H1 (cell line): ENCODE results near the gene SH3RF3. TPM values are rescaled to one million over a fixed set of nuclear protein-coding genes. Genes with fewer than 3 reads are reported as not detected.

Experiments
- CTCF ChIA-PET: fragments of 300-600 bp; sonication (Branson Sonifier 250); formaldehyde crosslinking; loops from one replicate; lab custom pipeline; 2021; ENCODE audit not compliant: partially characterized antibody; lab: Charles Lee
- POLR2A ChIA-PET: fragments of 300-600 bp; sonication (Branson Sonifier 250); formaldehyde crosslinking; loops from one replicate; lab custom pipeline; 2021; ENCODE audit warnings: inconsistent platforms; ENCODE audit not compliant: partially characterized antibody; lab: Charles Lee
- DNase-seq, 2 experiments: peaks; one replicate each; pipeline versions ENCODE4 v3.0.0 to v3.0.0-alpha.2; 2010 to 2022; ENCODE audit warnings: low spot score in 2 of 2, low read depth in 1 of 2, mixed read lengths in 1 of 2
- FAIRE-seq: peaks from 2 replicates; lab custom pipeline; 2011; peaks lifted over from hg19 to GRCh38; lab: Jason Lieb, UNC
- H2AFZ ChIP-seq: 2 replicates; pipeline ENCODE4 v1.8.1; 2012; ENCODE audit warnings: low read length, inconsistent platforms
- H2AK5ac ChIP-seq: 2 replicates; pipeline ENCODE4 v1.6.1; 2013; ENCODE audit warnings: low read depth, low read length
- H2BK120ac ChIP-seq: replicated peaks from 2 replicates; pipeline ENCODE3; 2013; ENCODE audit warnings: low read depth, low read length, inconsistent platforms
- H2BK12ac ChIP-seq: 2 replicates; pipeline ENCODE4 v1.6.1; 2013; ENCODE audit warnings: low read depth, low read length
- H2BK15ac ChIP-seq: 2 replicates; pipeline ENCODE4 v1.6.1; 2013; ENCODE audit warnings: low read length
- H2BK20ac ChIP-seq: 2 replicates; pipeline ENCODE4 v1.6.1; 2013; ENCODE audit warnings: low read length
- H2BK5ac ChIP-seq: 2 replicates; pipeline ENCODE4 v1.6.1; 2013; ENCODE audit warnings: low read depth, low read length
- H3K14ac ChIP-seq: 2 replicates; pipeline ENCODE4 v1.6.1; 2013; ENCODE audit warnings: inconsistent platforms; ENCODE audit not compliant: insufficient read length
- H3K18ac ChIP-seq: 2 replicates; pipeline ENCODE4 v1.6.1; 2013; ENCODE audit warnings: low read length; ENCODE audit errors: extremely low read depth
- H3K23ac ChIP-seq: 2 replicates; pipeline ENCODE4 v1.6.1; 2013; ENCODE audit warnings: inconsistent platforms; ENCODE audit not compliant: insufficient read length
- H3K23me2 ChIP-seq: 2 replicates; pipeline ENCODE4 v1.6.1; 2013; ENCODE audit warnings: low read depth, low read length
- H3K27ac ChIP-seq: 2 replicates; pipeline ENCODE4 v1.6.1; 2011; ENCODE audit warnings: low read depth, low read length, inconsistent platforms
- H3K27me3 ChIP-seq, 4 experiments: replicated peaks in 1 of 4; 1 replicate in 1 of 4; 2 replicates in 3 of 4; pipeline versions ENCODE4 v1.6.1 to v1.8.1; 2011 to 2013; ENCODE audit warnings: low read length in 3 of 4, mild to moderate bottlenecking in 3 of 4, inconsistent platforms in 2 of 4, mixed read lengths in 2 of 4, moderate library complexity in 1 of 4; ENCODE audit not compliant: control insufficient read depth in 3 of 4, insufficient read depth in 3 of 4; ENCODE audit errors: extremely low read depth in 1 of 4
- H3K36me3 ChIP-seq, 4 experiments: 2 replicates each; pipeline versions ENCODE4 v1.6.1 to v1.8.1; 2011 to 2013; ENCODE audit warnings: mild to moderate bottlenecking in 4 of 4, low read length in 3 of 4, moderate library complexity in 2 of 4, control low read depth in 1 of 4, inconsistent platforms in 1 of 4; ENCODE audit not compliant: insufficient read depth in 4 of 4, control insufficient read depth in 2 of 4
- H3K4ac ChIP-seq: replicated peaks from 2 replicates; pipeline ENCODE3; 2013; ENCODE audit warnings: low read length, low read depth, mixed read lengths, inconsistent platforms; ENCODE audit not compliant: insufficient read length
- H3K4me1 ChIP-seq, 4 experiments: replicated peaks in 1 of 4; 1 replicate in 1 of 4; 2 replicates in 3 of 4; pipeline versions ENCODE4 v1.6.1 to v1.8.1; 2011 to 2013; ENCODE audit warnings: low read length in 3 of 4, inconsistent platforms in 2 of 4, mixed read lengths in 1 of 4; ENCODE audit not compliant: insufficient read depth in 4 of 4, control insufficient read depth in 3 of 4
- H3K4me2 ChIP-seq, 2 experiments: 2 replicates each; pipeline versions ENCODE4 v1.6.1 to v1.8.1; 2011 to 2013; ENCODE audit warnings: low read depth in 2 of 2, low read length in 2 of 2, control low read depth in 1 of 2, inconsistent platforms in 1 of 2, mild to moderate bottlenecking in 1 of 2; ENCODE audit not compliant: insufficient read depth in 1 of 2
- H3K4me3 ChIP-seq, 4 experiments: fragments of 200-600, 300-600 bp in 1 of 4; sonication (generic), shearing (Covaris generic), sonication (Bioruptor Twin) in 1 of 4; 2 replicates each; pipeline versions ENCODE4 v1.5.1 to v1.8.1; 2011 to 2016; ENCODE audit warnings: low read length in 4 of 4, low read depth in 3 of 4, control low read depth in 2 of 4, inconsistent platforms in 2 of 4, mild to moderate bottlenecking in 2 of 4, mixed read lengths in 1 of 4, moderate library complexity in 1 of 4; ENCODE audit not compliant: insufficient read depth in 2 of 4; ENCODE audit errors: extremely low read depth in 1 of 4
- H3K56ac ChIP-seq: replicated peaks from 2 replicates; pipeline ENCODE3; 2013; ENCODE audit warnings: low read depth, mild to moderate bottlenecking, mixed read lengths, low read length, inconsistent platforms; ENCODE audit not compliant: insufficient read length
- H3K79me1 ChIP-seq: 2 replicates; pipeline ENCODE4 v1.6.1; 2013; ENCODE audit warnings: low read depth, low read length, control low read depth
- H3K79me2 ChIP-seq, 2 experiments: 2 replicates each; pipeline versions ENCODE4 v1.6.1 to v1.8.1; 2012 to 2013; ENCODE audit warnings: low read length in 2 of 2, mild to moderate bottlenecking in 2 of 2, inconsistent platforms in 1 of 2; ENCODE audit not compliant: insufficient read depth in 2 of 2, control insufficient read depth in 1 of 2
- H3K9ac ChIP-seq, 4 experiments: replicated peaks in 1 of 4; 1 replicate in 1 of 4; 2 replicates in 3 of 4; pipeline versions ENCODE4 v1.6.1 to v1.8.1; 2011 to 2013; ENCODE audit warnings: low read depth in 3 of 4, low read length in 3 of 4, control low read depth in 2 of 4, mild to moderate bottlenecking in 2 of 4, moderate library complexity in 2 of 4, inconsistent platforms in 1 of 4; ENCODE audit errors: extremely low read depth in 1 of 4
- H3K9me3 ChIP-seq, 2 experiments: 2 replicates each; pipeline versions ENCODE4 v1.6.1 to v1.8.1; 2012 to 2013; ENCODE audit warnings: mild to moderate bottlenecking in 2 of 2, moderate library complexity in 2 of 2, control low read depth in 1 of 2, inconsistent platforms in 1 of 2, low read depth in 1 of 2, low read length in 1 of 2, mixed read lengths in 1 of 2; ENCODE audit not compliant: insufficient read depth in 2 of 2
- H4K20me1 ChIP-seq, 2 experiments: replicated peaks in 1 of 2; 2 replicates each; pipeline versions ENCODE3 to v1.8.1; 2011 to 2013; ENCODE audit warnings: inconsistent platforms in 2 of 2, low read length in 2 of 2, mild to moderate bottlenecking in 1 of 2; ENCODE audit not compliant: insufficient read depth in 2 of 2, control insufficient read depth in 1 of 2
- H4K5ac ChIP-seq: 2 replicates; pipeline ENCODE4 v1.6.1; 2013; ENCODE audit warnings: low read length, low read depth, mixed read lengths, inconsistent platforms; ENCODE audit not compliant: insufficient read length
- H4K8ac ChIP-seq: 2 replicates; pipeline ENCODE4 v1.8.0; 2013; ENCODE audit warnings: mild to moderate bottlenecking, moderate library complexity, low read length, inconsistent platforms; ENCODE audit not compliant: insufficient read depth; ENCODE audit errors: extremely low read depth
- H4K91ac ChIP-seq: replicated peaks from 2 replicates; pipeline ENCODE3; 2013; ENCODE audit warnings: low read length, mixed read lengths, inconsistent platforms; ENCODE audit not compliant: insufficient read length
- ATF2 ChIP-seq: IDR thresholded peaks from 2 replicates; pipeline ENCODE4 v1.6.1; 2012; ENCODE audit warnings: low read length, inconsistent platforms
- ATF3 ChIP-seq: IDR thresholded peaks from 2 replicates; pipeline ENCODE4 v1.6.1; 2011; ENCODE audit warnings: low read depth, mild to moderate bottlenecking, low read length; ENCODE audit not compliant: insufficient read depth
- E2F6 ChIP-seq: IDR thresholded peaks from 2 replicates; pipeline ENCODE4 v1.6.1; 2012; ENCODE audit warnings: inconsistent platforms
- EGR1 ChIP-seq: IDR thresholded peaks from 2 replicates; pipeline ENCODE4 v1.6.1; 2011; ENCODE audit warnings: low read depth, low read length, borderline replicate concordance
- KDM5A ChIP-seq: fragments of 200-600 bp; IDR thresholded peaks from 2 replicates; pipeline ENCODE4 v1.7.1; 2012; ENCODE audit warnings: mild to moderate bottlenecking, low read length, inconsistent platforms, mixed read lengths
- MAFK ChIP-seq: IDR thresholded peaks from 2 replicates; pipeline ENCODE4 v1.6.1; 2012; ENCODE audit warnings: low read depth, mild to moderate bottlenecking, improper control_type of control experiment, low read length
- POLR2AphosphoS5 ChIP-seq: IDR thresholded peaks from 2 replicates; pipeline ENCODE4 v1.6.1; 2011; ENCODE audit warnings: low read depth, low read length
- TCF12 ChIP-seq: IDR thresholded peaks from 2 replicates; pipeline ENCODE4 v1.6.1; 2011; ENCODE audit warnings: low read depth, mild to moderate bottlenecking, low read length
- TEAD4 ChIP-seq: IDR thresholded peaks from 2 replicates; pipeline ENCODE4 v1.6.1; 2012; ENCODE audit warnings: low read depth, low read length, inconsistent platforms, mixed read lengths
- WGBS, 2 experiments: shearing (Covaris generic) in 1 of 2; methylation state at CpG; one replicate each; pipeline versions ENCODE4 v1.1.6 to v1.1.7; 2013 to 2015; ENCODE audit warnings: low lambda C conversion rate in 2 of 2, mixed read lengths in 2 of 2, inconsistent platforms in 1 of 2, low coverage in 1 of 2, missing lambda C conversion rate in 1 of 2; ENCODE audit not compliant: insufficient replicate concordance in 2 of 2, insufficient coverage in 1 of 2, insufficient read length in 1 of 2; ENCODE audit errors: extremely low coverage in 1 of 2, missing lambda C conversion rate in 1 of 2; 5-methylcytosine and 5-hydroxymethylcytosine counted together
- polyA plus RNA-seq, 7 experiments: library from polyadenylated mRNA; depleted of rRNA in 3 of 7; stranded (reverse) in 5 of 7; unstranded in 2 of 7; fragments of >200 nt in 5 of 7; fragments of 200-250 nt in 2 of 7; gene quantifications; 1 replicate in 5 of 7; 2 replicates in 1 of 7; 4 replicates in 1 of 7; pipeline versions ENCODE4 v1.2.1 to v1.2.3, GENCODE V29; 2011 to 2013; ENCODE audit warnings: missing spikeins in 2 of 7, mixed read lengths in 2 of 7
- total RNA-seq: library from RNA; stranded (reverse); fragmentation: NEBNext Ultra II Directional; extraction: Animal tissue kit (Norgen Biotek cat#: 25700); gene quantifications from 2 replicates; pipeline ENCODE4 v1.2.1, GENCODE V29; 2021

The SH3RF3 gene
- total and polyA plus RNA-seq, 2 of the 8 experiments (the other 6 are each of a cell fraction or from before 2014, with no cell fraction given): 0.11 to 0.65 TPM

DNA sequence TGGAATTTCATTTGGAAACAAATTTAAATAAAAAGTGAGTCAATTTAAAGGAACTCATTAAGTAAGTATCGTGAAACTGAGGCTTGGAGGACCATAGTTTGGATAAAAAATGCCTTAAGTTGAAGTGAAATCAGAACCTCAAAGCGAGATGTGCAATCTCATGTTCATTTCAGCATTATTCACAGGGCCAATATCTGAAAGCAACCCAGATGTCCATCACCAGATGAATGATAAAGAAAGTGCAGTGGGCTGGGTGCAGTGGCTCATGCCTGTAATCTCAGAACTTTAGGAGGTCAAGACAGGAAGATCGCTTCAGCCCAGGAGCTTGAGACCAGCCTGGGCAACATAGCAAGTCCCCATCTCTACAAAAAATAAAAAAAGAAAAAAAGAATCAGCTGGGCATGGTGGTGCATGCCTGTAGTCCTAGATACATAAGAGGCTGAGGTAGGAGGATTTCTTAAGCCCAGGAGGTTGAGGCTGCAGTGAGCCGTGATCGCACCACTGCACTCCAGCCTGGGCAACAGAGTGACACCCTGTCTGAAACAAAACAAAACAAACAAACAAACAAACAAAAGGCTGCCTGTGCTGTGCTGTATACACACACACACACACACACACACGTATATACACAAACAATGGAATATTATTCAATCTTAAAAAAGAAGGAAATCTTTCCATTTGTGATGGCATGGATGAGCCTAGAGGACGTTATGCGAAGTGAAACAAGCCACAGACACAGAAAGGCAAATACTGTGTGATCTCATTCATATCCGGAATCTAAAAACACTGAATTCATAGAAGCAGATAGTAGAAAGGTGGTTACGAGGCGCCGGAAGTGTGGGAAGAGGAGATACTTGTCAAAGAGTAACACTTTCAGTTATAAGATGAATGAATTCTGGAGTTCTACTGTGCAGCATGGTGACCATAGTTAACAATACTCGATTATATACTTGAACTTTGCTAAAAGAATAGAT, 14.5 kb downstream of the SH3RF3 start:
- Histone ChIP-seq H2BK20ac (no peak overlapping the region), H3K27ac (no peak overlapping the region), H3K27me3 (no peaks in the 10 kb centered on the region), H4K8ac (no peak overlapping the region), H3K4me1 (no peaks in the 10 kb centered on the region), H3K9me3 (no peaks in the 10 kb centered on the region), H4K20me1 (no peaks in the 10 kb centered on the region), H3K23me2 (no peaks in the 10 kb centered on the region), H3K56ac (no peak overlapping the region), H2BK15ac (no peak overlapping the region), H2BK12ac (no peak overlapping the region), H4K91ac (no peak overlapping the region), H3K79me2 (no peaks in the 10 kb centered on the region), H3K4me3 (no peak overlapping the region), H3K4me2 (no peak overlapping the region), H3K9ac (no peak overlapping the region), H3K36me3 (no peaks in the 10 kb centered on the region), H4K5ac (no peak overlapping the region), H3K23ac (no peak overlapping the region), H2AK5ac (no peak overlapping the region), H2BK120ac (no peak overlapping the region), H2BK5ac (no peak overlapping the region), H3K18ac (no peak overlapping the region), H3K4ac (no peak overlapping the region), H2AFZ (no peak overlapping the region), H3K79me1 (no peaks in the 10 kb centered on the region), H3K14ac (no peak overlapping the region)
- ChIA-PET POLR2A (no interaction called here), CTCF (interaction anchor here (0.9 kb wide), 1 partner anchor 367 kb away, joined by 3 read pairs; no protein-coding TSS in a partner anchor)
- no peak for DNase-seq
- FAIRE-seq: no peak
- 90% methylated on average over 13 of the region's 13 CpGs; no CpG with 5 or more reads in 1 of the 2 experiments for WGBS, 2 experiments
- TF ChIP-seq EGR1: no peak
- no peak for TF ChIP-seq ATF2
- TF ChIP-seq E2F6: no peak
- TF ChIP-seq ATF3: no peak
- TF ChIP-seq TCF12: no peak
- no peak for TF ChIP-seq MAFK
- no peak for TF ChIP-seq KDM5A
- no peak for TF ChIP-seq TEAD4
- no peak for TF ChIP-seq POLR2AphosphoS5
